DMS 273 treated with DMSO at 0.1 percent for 48 hours (cell line): ENCODE data around the gene QSOX2.

Experiments
- DNase-seq: peaks from one replicate; lab custom pipeline; 2025; lab: John Stamatoyannopoulos, UW

QSOX2 gene

DNA sequence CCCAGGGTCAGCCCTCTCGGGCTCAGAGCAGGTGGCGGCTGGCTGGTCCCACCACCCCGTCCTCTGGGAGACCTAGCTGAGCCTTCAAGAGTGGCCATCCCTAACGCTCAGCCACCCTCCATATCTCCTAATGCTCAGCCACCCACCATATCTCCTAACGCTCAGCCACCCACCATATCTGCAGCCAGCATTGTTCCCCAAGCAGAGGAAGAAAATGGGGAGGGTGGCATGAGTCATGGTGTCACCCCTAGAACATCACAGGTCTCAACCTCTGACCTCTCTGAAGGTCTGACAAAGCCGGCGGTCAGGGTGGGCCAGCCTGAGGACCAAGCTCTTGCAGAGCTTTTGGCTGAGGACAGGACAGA, 55.4 kb downstream of the QSOX2 start:
- no peak for DNase-seq

DNA sequence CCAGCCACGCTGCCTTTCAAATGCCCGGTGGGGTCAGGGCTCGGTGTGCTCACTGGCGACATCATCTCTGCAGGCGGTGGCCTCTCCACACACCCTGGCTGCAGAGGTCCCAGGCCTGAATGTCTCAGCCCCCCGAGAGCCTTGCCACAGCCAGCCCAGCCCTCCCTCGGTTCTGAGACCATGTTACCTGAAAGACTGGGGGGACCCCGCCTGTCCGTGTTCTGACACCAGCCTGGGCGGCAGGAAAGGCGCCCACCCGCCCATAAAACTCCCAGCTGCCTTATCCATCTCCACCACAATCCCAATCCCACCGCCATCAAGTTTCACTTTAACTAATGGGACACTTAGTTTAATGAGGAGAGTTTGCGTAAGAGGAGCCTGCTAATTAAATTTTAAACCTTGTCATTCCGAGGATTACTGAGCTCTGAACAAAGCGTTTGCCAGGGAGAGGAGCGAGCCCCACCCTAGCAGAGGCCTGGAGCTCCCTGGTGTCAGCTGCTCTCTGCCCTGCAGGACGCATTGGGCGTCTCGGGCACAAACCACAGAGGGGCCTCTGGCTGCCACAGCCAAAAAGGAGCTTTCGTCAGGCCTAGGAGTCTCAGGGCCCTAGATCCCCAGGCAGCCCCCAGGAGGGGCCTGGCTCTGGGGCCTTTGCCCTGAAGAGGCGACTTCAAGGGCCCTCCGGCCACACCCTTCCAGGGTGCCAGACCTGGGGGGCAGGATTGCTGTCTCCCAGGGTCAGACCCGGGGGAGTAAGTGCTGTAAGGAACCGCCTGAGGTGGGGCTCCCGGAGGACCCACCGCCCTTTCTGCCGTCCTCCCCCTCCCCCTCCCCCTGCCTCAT, 56.0 kb downstream of the QSOX2 start:
- DNase-seq, result no peak

DNA sequence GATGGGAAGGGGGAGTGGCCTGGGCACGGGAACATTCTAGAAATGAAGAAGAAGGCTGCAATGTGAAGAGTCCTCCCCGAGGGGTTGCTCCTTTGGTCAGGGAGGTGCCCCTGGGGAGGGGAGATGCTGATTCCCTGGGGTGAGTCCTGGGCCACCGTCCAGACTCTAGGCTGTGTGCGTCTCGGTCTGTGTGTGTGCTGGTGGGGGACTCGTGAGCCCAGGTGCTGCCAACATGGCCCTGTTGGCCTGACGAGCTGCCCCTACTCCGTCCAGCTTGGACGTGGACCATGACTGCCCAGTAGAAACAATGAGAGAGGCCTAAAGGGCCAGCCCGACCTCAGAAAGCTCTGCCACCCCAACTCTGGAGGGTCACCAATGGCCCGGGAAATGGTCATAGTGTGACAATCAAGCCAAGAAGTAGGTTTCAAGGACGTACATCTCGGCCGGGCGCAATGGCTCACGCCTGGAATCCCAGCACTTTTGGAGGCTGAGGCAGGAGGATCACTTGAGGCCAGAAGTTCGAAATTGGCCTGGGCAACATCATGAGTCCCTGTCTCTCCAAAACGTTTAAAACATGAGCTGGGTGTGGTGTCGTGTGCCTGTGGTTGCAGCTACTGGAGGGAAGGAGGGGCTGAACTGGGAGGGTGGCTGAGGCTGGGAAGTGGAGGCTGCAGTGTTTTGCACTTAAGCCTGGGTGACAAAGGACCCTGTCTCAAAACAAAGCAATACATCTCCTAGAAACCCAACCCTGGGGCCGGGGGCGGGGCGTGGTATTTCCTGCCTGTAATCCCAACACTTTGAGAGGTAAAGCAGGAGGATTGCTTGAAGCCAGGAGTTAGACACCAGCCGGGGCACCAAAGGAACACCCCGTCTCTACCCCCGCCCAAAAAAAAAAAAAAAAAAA, 57.7 kb downstream of the QSOX2 start:
- DNase-seq, result no peak

DNA sequence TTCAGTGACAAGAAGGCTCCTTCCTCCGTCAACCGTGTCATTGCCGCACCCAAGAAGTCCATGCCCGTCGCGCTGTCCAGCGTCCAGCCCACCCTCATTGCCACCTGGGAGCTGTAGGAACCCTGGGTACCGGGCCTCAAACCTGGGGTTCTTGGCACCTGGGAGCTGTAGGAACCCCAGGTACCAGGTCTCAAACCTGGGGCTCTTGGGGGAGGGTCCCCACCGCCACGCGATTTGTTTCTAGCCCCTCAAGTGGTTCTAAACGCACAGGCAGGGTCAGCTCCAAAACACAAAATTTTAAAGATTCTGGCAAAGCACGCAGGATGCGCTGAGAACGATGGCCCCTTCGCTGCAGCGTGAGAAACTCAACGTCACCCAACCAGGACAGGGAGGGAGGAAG, 58.4 kb downstream of the QSOX2 start:
- no peak for DNase-seq

DNA sequence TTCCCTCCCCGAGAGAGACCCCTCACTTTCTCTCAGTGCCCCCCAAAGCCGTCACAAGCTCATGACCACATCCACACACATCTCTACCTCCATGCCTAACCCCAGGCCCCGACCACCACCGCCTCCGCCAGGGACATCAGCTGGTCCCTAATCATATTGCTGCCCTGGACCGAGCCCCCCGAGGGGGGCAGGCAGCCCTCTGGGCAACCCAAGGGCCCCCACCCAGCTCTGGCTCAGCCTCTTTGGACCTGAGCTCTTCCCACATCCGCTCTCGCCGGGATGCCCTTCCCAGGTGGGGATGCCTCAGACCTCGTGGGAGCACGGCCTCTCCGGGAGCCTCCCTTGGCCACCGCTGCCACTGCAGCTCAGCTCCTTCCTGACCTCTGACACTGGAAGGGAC, 59.2 kb downstream of the QSOX2 start:
- DNase-seq, result no peak

DNA sequence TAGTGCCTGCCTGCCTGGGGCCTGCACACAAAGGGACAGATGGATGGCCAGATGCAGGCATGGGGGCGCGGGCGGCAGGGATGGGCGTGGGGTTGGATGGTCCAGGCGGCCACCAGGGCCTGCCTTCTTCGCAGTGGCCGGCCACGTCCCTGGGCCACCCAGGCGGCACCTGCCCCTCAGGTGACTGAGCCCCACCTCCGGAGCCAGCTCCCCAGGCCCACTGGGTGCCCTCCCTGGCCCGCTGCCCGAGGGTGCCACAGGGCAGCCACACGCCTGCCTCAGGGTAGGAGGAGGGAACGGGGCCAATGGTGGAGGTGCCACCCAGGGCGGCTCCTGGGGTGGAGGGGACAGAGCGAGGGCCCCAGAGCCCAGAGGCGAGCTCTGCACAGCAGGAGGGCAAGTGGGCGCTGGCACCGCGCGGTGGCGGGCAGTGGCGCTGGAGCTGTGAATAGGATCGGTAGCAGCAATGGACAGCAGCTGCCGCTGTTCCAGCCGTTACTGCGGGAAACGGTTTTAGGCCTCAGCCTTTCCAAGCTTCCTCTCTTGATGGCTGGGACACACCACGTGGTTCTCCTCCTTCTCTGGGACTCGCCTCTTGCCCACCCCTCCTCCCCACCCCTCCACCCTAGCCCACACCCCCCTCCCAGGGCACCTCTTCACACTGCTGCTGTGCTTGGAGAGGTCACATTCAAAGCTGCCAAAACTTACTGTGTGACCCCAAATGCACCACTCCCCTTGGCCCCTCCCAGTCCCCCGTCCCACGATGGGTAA, 59.8 kb downstream of the QSOX2 start:
- DNase-seq, result no peak

DNA sequence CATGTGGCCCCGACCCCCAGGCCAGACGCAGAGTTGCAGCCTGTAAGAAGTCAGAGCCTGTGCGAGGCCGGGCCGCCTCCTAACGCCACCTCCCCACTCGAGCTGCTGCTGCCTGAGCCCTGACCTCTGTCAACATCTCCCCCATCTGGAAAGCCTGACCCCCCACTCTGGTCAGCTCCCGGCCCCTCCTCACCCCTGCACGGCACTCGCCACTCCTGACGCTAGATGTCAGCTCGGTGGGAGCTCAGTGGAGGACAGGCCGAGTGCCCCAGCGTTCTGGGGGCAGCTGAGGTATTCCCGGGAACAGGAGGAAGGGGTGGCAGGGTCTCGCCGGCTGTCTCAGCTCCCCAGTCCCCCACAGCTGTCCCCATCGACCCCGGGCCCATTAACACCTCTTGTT, 60.5 kb downstream of the QSOX2 start:
- DNase-seq, result no peak

- no peak for DNase-seq
Measured at GRCh38 chr9:136182850-136183422, 62.7 kb downstream of the QSOX2 start.

- DNase-seq, result no peak
Measured at GRCh38 chr9:136182420-136182787, 63.2 kb downstream of the QSOX2 start.

- DNase-seq, result no peak
Measured at GRCh38 chr9:136181784-136182419, 63.7 kb downstream of the QSOX2 start.

- no peak for DNase-seq
Measured at GRCh38 chr9:136180586-136180985, 65.0 kb downstream of the QSOX2 start.

- no peak for DNase-seq
Measured at GRCh38 chr9:136179761-136180160, 65.9 kb downstream of the QSOX2 start.

GRCh38 chr9:136179101-136179616, 66.5 kb downstream of the QSOX2 start:
- DNase-seq, result no peak

- DNase-seq, result no peak
Measured at GRCh38 chr9:136178773-136179075, 66.9 kb downstream of the QSOX2 start.

GRCh38 chr9:136178061-136178772, 67.4 kb downstream of the QSOX2 start:
- no peak for DNase-seq

DNA sequence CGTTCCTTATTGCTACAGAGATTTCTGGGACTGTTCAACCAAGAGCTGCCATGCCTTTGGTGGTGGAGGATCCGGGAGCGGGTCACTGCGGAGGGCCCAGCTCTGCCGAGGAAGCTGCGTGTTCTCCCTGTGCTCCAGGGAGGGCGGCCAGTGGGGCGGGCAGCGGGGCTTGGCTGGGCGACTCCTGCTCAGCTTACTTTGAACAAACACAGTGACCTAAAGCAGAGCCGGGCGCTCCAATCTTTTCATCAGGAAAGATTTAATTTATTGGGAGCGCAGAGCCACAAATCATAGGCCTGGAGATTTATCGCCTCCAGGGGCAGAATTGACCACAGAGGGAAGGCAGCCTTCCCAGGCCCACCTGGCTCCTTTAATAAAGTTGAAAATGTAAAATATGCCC, 68.4 kb downstream of the QSOX2 start:
- DNase-seq, result no peak

DNA sequence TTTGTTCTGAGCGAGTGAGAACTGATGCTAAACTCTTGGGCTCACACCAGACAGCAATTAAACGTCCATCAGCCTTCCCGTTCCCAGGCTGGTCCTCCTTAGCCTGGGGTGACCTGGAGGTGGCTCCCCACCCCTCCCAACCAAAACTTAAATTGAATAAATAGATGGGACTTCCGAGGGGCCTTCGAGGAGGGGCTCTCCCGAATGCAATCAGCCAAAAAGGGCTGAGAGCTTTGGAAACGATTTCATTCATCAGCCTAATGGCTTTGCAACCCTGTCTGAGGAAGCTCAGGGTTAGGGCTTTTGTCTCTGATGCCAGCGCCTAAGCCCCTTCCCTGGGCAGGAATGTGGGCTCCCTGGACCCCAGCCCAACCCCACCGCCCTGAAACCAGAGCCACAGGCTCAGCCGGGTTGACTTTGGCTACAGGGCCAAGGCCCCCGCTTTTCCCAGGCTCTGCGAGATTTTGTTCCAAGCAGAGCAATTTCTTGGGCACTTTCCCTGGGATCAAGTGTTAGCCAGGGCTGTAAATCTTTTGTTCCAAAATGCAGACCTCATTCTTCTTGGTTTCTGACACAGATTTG, 69.9 kb downstream of the QSOX2 start:
- no peak for DNase-seq

GRCh38 chr9:136174779-136175615, 70.6 kb downstream of the QSOX2 start:
- DNase-seq, result no peak

DNA sequence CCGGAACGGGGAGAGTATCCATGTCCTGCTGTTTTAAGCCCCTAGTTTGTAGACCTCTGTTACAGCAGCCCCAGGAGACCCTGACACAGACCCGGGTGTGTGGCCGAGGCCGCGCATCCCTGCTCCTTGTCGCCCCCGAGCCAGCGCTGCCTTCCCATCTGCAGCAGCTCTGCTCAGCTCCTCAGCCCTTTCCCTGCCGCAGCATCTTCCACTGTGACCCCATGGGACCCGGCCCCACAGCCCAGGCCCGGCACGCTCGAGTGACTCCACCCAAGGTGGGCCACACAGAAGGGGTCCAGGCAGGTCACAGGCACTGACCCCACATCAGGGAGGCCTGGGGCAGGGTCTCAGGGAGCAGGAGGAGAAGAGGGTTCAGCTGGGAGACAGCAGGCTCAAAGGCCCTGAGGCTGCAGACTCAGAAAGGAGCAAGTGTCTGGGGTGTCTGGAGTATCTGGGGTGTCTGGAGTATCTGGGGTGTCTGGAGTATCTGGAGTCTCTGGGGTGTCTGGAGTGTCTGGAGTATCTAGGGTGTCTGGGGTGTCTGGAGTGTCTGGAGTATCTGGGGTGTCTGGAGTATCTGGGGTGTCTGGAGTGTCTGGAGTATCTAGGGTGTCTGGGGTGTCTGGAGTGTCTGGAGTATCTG, 71.8 kb downstream of the QSOX2 start:
- no peak for DNase-seq
